GM12874 (cell line): Measurements from ENCODE around the gene RYR1.

ENCODE experiments used
- TF ChIP-seq, protein P1 (sequence below): IDR thresholded peaks from 2 replicates; pipeline ENCODE4 v1.5.1; 2011; ENCODE audit warnings: low read depth, mild to moderate bottlenecking, control low read depth, low read length, moderate library complexity; ENCODE audit not compliant: insufficient read depth

The RYR1 gene

DNA sequence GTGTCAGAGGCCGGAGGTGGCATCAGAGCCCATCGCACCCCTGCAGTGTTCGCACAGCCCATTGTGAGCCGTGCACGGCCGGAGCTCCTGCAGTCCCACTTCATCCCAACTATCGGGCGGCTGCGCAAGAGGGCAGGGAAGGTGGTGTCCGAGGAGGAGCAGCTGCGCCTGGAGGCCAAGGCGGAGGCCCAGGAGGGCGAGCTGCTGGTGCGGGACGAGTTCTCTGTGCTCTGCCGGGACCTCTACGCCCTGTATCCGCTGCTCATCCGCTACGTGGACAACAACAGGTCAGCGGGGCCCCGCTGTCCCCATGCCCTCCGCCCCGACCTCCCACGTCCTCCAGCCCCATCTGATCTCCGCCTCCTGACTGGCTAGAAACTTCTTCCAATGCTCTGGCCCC, 85.7 kb downstream of the RYR1 start:
- TF ChIP-seq, protein P1, sequence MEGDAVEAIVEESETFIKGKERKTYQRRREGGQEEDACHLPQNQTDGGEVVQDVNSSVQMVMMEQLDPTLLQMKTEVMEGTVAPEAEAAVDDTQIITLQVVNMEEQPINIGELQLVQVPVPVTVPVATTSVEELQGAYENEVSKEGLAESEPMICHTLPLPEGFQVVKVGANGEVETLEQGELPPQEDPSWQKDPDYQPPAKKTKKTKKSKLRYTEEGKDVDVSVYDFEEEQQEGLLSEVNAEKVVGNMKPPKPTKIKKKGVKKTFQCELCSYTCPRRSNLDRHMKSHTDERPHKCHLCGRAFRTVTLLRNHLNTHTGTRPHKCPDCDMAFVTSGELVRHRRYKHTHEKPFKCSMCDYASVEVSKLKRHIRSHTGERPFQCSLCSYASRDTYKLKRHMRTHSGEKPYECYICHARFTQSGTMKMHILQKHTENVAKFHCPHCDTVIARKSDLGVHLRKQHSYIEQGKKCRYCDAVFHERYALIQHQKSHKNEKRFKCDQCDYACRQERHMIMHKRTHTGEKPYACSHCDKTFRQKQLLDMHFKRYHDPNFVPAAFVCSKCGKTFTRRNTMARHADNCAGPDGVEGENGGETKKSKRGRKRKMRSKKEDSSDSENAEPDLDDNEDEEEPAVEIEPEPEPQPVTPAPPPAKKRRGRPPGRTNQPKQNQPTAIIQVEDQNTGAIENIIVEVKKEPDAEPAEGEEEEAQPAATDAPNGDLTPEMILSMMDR = no peak

DNA sequence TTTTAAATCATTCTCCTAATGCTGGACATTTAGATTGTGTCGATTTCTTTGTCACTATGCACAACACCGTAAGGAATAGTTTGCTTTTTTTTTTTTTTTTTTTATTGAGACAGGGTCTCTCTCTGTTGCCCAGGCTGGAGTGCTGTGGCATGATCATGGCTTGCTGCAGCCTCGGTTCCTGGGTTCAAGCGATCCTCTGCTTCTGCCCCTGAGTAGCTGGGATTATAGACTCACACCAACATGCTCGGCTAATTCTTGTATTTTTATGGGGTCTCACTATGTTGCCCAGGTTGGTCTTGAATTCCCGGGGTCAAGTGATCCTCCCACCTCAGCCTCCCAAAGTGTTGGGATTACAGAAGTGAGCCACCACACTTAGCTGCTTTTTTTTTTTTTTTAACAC, 86.5 kb downstream of the RYR1 start:
- TF ChIP-seq, protein P1 = no peak

- TF ChIP-seq, protein P1 = no peak
Measured at GRCh38 chr19:38522915-38523314, 89.4 kb downstream of the RYR1 start.

DNA sequence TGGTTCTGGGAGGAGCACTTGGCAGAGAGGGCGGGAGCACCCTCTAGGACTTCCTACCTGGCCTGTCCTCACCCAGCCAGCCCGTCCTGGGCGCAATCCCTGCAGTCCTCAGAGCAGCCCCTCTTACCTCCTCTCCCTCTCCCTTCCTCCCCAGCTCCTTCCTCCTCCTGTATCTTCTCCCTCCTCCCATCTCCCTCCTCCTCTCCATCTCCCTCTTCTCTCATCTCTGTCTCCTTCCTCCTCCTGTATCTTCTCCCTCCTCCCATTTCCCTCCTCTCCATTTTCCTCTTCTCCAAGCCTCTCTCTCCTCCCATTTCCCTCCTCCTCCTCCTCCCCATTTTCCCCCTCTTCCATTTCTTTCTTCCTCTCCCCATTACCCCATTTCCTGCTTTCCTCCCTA, 89.8 kb downstream of the RYR1 start:
- TF ChIP-seq, protein P1 = no peak

GRCh38 chr19:38524369-38524768, 90.9 kb downstream of the RYR1 start:
- TF ChIP-seq, protein P1 = no peak

DNA sequence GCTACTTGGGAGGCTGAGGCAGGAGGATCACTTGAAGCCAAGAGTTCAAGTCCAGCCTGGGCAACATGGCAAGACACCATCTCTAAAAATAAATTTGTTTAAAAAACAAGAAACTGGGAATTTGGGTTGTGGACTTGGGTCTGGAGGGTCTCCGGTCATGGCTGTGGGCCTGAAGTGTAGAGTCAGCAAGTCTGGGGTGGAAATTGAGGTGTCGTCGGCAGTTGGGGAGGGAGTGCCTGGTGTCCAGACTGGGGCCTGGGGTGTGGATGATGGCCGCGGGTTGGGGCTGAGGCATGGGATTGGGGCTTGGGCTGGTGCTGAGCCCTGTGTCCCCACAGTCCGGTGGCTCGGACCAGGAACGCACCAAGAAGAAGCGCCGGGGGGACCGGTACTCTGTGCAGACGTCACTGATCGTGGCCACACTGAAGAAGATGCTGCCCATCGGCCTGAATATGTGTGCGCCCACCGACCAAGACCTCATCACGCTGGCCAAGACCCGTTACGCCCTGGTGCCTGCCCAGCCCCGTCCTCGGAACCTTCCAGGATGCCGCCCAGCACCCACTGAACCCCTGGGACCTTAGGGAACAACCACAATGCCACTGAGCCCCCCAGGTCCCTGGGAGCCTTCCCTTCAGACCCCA, 91.6 kb downstream of the RYR1 start:
- TF ChIP-seq, protein P1 = no peak

- TF ChIP-seq, protein P1 = no peak
Measured at GRCh38 chr19:38526430-38526829, 92.9 kb downstream of the RYR1 start.
